Peyer's patch (tissue), 4 donors: ENCODE data around the gene HSPA14. TPM values are rescaled to one million over a fixed set of nuclear protein-coding genes. Genes with fewer than 3 reads are reported as not detected.
"Not testable (repeated sequence)": the region's sequence is repeated elsewhere in the genome, so short reads cannot be mapped to it uniquely, and the experiment has no call there.

Source experiments
- DNase-seq, 3 donors: peaks; one replicate each; pipeline ENCODE4 v3.0.0-alpha.2; 2017 to 2019
- H3K27ac ChIP-seq, 4 donors: fragments of 200-600 bp; sonication (generic); one replicate each; pipeline ENCODE4 v1.5.1; 2016 to 2019
- H3K27me3 ChIP-seq, 2 donors: fragments of 200-600 bp; sonication (generic); one replicate each; pipeline ENCODE4 v1.5.1; 2019
- H3K36me3 ChIP-seq, 3 donors: fragments of 200-600 bp; sonication (generic); one replicate each; pipeline ENCODE4 v1.5.1; 2016 to 2019
- H3K4me1 ChIP-seq, 4 donors: fragments of 200-600 bp; sonication (generic); one replicate each; pipeline ENCODE4 v1.5.1; 2016 to 2019
- H3K4me3 ChIP-seq, 4 donors: fragments of 200-600 bp; sonication (generic); 1 replicate in 3 of 4; 2 replicates in 1 of 4; pipeline ENCODE4 v1.5.1; 2016 to 2019; ENCODE audit warnings: mild to moderate bottlenecking in 1 of 4
- H3K9me3 ChIP-seq, 4 donors: fragments of 200-600 bp; sonication (generic); one replicate each; pipeline ENCODE4 v1.5.1; 2016 to 2019; ENCODE audit warnings: mild to moderate bottlenecking in 1 of 4
- POLR2A ChIP-seq, 2 donors: fragments of 450-650 bp; IDR thresholded peaks; one replicate each; pipeline ENCODE4 v1.5.1; 2017; ENCODE audit warnings: antibody characterized with exemption in 2 of 2, mild to moderate bottlenecking in 2 of 2, moderate library complexity in 2 of 2
- total RNA-seq, 4 donors: library from RNA; depleted of rRNA; stranded (reverse); fragments of >200 nt; gene quantifications; one replicate each; pipeline ENCODE4 v1.1.0, GENCODE V29; 2016
- TF ChIP-seq, protein P1 (sequence below), 6 experiments: fragments of 450-650 bp in 4 of 6; fragments of 200-600 bp in 2 of 6; sonication (generic) in 1 of 6; IDR thresholded peaks; one replicate each; pipeline ENCODE4 v1.5.1; 2017 to 2019; ENCODE audit warnings: antibody characterized with exemption in 6 of 6, mild to moderate bottlenecking in 3 of 6, moderate library complexity in 1 of 6

HSPA14 gene
- total RNA-seq, 4 donors from 2014 or later, result 11.4 to 20.6 (median 12.0) TPM

DNA sequence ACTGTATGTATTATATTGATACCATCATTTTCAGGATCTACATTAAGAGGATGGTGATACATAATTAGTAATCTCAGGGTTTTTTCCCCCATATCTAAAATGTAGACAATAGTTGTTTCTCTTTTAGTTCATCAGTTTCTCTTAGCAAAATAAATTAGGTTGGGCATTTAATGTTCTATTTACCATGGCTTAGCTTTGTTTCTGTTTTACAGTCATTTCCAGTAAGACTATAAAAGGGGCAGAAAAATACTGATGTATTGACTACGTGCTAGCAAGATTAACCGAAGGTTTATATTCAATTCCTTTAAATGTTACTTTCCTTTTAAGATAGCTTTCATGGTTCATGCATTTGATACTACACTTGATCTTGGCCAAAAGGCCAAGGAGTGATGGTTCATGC, 66.8 kb downstream of the HSPA14 start:
- Histone ChIP-seq H3K9me3 (no peaks in the 10 kb centered on the region), H3K27me3 (no peaks in the 10 kb centered on the region), H3K27ac (no peak overlapping the region), H3K4me3 (no peak overlapping the region), H3K4me1 (no peaks in the 10 kb centered on the region), H3K36me3 (peaks cover 0 to 29% (median 0%) of the 10 kb centered on the region in 3 donors)
- TF ChIP-seq POLR2A (IDR thresholded peaks at IDR 0.05), result no peak
- TF ChIP-seq, protein P1, sequence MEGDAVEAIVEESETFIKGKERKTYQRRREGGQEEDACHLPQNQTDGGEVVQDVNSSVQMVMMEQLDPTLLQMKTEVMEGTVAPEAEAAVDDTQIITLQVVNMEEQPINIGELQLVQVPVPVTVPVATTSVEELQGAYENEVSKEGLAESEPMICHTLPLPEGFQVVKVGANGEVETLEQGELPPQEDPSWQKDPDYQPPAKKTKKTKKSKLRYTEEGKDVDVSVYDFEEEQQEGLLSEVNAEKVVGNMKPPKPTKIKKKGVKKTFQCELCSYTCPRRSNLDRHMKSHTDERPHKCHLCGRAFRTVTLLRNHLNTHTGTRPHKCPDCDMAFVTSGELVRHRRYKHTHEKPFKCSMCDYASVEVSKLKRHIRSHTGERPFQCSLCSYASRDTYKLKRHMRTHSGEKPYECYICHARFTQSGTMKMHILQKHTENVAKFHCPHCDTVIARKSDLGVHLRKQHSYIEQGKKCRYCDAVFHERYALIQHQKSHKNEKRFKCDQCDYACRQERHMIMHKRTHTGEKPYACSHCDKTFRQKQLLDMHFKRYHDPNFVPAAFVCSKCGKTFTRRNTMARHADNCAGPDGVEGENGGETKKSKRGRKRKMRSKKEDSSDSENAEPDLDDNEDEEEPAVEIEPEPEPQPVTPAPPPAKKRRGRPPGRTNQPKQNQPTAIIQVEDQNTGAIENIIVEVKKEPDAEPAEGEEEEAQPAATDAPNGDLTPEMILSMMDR (IDR thresholded peaks at IDR 0.05), result no peak
- no peak for DNase-seq

DNA sequence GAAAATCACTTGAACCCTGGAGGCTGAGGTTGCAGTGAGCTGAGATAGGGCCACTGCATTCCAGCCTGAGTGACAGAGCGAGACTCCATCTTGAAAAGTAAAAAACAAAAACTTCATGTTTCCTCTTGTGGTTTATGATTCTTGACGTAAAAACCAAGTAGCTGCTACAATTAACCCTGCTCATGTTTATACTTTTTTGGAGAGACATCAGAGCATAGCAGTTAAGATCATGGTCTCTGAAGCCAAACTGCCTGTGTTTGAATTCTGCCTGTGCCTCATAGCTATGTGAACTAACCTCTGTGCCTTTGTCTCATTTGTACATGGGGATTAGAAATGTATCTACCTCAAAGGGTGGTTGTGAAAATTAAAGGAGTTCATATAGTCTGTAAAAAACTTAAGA, 67.8 kb downstream of the HSPA14 start:
- Histone ChIP-seq H3K9me3 (no peaks in the 10 kb centered on the region), H3K27me3 (no peaks in the 10 kb centered on the region), H3K36me3 (peaks cover 0 to 38% (median 0%) of the 10 kb centered on the region in 3 donors), H3K4me3 (no peak overlapping the region), H3K4me1 (no peaks in the 10 kb centered on the region), H3K27ac (no peak overlapping the region)
- no peak for TF ChIP-seq POLR2A (IDR thresholded peaks at IDR 0.05)
- TF ChIP-seq, protein P1 (IDR thresholded peaks at IDR 0.05), result no peak
- no peak for DNase-seq

DNA sequence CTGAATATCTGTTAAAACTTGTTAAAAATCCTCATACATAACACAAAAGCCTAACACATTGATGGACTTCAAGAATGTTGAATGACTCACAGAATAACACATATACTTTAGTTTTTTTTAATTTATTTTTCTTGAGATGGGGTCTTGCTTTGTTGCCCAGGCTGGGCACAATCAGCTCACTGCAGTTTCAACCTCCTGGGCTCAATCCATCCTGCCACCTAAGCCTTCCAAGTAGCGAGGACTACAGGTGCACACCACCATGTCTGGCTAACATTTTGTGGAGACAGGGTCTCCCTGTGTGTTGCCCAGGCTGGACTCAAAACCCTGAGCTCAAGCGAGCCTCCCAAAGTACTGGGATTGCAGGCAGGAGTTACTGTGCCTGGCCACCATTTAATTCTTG, 68.7 kb downstream of the HSPA14 start:
- no peaks in the 10 kb centered on the region for H3K4me1 ChIP-seq
- no peak for TF ChIP-seq POLR2A (IDR thresholded peaks at IDR 0.05)
- TF ChIP-seq, protein P1 (IDR thresholded peaks at IDR 0.05), result no peak
- H3K27me3 ChIP-seq, result no peaks in the 10 kb centered on the region
- H3K27ac ChIP-seq, result no peak overlapping the region
- no peak for DNase-seq
- no peak overlapping the region for H3K4me3 ChIP-seq
- no peaks in the 10 kb centered on the region for H3K9me3 ChIP-seq
- peaks cover 0 to 39% (median 0%) of the 10 kb centered on the region in 3 donors for H3K36me3 ChIP-seq

DNA sequence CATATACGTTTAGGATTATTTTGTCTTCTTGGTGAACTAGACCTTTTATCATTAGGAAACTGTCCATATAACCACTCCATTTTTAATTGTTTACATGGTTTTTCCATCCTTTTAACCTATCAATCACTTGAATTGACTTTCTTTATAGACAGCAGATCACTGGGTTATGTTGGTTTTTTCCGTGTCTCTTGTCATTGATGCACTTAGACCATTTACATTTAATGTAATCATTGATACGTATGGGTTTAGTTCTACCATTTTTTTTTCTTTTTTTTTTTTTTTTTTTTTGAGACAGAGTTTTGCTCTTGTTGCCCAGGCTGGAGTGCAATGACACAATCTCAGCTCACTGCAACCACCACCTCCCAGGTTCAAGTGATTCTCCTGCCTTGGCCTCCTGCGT, 69.5 kb downstream of the HSPA14 start:
- not testable (repeated sequence) for H3K27ac ChIP-seq, DNase-seq, H3K9me3 ChIP-seq, H3K27me3 ChIP-seq, H3K4me3 ChIP-seq, H3K4me1 ChIP-seq
- peaks cover 0 to 45% (median 0%) of the 10 kb centered on the region in 3 donors for H3K36me3 ChIP-seq

DNA sequence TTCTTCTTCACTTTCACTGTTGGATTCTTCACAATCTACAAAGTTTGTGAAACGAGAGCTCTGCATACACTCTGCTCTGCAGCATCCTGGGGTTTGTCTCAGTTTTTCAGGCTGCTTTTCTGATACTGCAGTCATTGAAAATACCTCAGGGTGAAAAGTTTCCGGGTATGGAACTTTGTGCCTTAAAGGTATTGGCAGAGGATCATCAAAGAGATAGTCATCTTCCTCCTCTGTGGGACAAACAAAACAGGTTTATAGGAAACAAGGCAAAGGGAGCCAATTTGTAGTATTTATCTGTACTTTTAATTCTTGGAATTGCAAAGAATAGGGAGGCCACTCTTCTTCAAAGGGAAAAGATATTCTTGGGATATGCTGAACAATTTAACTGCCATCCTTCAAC, 71.0 kb downstream of the HSPA14 start:
- Histone ChIP-seq H3K9me3 (no peaks in the 10 kb centered on the region), H3K36me3 (peaks cover 0 to 58% (median 0%) of the 10 kb centered on the region in 3 donors), H3K27me3 (no peaks in the 10 kb centered on the region), H3K4me1 (no peaks in the 10 kb centered on the region), H3K27ac (no peak overlapping the region), H3K4me3 (no peak overlapping the region)
- TF ChIP-seq, protein P1 (IDR thresholded peaks at IDR 0.05), result no peak
- TF ChIP-seq POLR2A (IDR thresholded peaks at IDR 0.05), result no peak
- no peak for DNase-seq

DNA sequence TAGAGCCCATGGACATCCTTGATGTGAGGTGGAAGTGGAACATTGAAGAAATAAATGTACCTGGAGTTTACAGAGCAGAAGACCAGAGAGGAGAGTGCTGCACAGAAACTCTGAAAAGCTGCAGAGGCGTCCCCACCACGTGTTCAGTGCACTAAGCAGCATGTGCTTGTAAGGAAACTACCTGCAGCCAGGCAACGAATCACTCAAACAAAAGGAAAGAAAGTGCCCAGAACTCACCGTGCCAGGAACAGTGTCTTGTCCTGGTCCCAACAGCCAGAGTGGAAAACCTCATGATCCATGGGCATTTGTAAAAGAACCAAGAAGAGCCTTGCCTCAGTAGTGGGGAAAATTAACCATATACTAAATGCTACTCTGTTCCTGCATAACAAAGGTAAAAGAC, 72.8 kb downstream of the HSPA14 start:
- no peak overlapping the region for H3K27ac ChIP-seq
- no peak overlapping the region for H3K4me3 ChIP-seq
- no peaks in the 10 kb centered on the region for H3K27me3 ChIP-seq
- peaks cover 0 to 3% (median 0%) of the 10 kb centered on the region in 4 donors for H3K9me3 ChIP-seq
- TF ChIP-seq, protein P1 (IDR thresholded peaks at IDR 0.05), result no peak
- no peak for TF ChIP-seq POLR2A (IDR thresholded peaks at IDR 0.05)
- no peaks in the 10 kb centered on the region for H3K4me1 ChIP-seq
- no peak for DNase-seq
- peaks cover 0 to 65% (median 0%) of the 10 kb centered on the region in 3 donors for H3K36me3 ChIP-seq
